HEK293 (cell line): ENCODE measurements around the gene NAPA.

Experiments used
- CTCF ChIA-PET: fragments of 350-600 bp; formaldehyde crosslinking; extraction: SDS; loops from one replicate; lab custom pipeline; 2021; ENCODE audit warnings: antibody characterized with exemption; lab: Yijun Ruan, JAX
- POLR2A ChIA-PET: fragments of 300-600 bp; formaldehyde crosslinking; extraction: SDS; loops from one replicate; lab custom pipeline; 2020; ENCODE audit warnings: antibody characterized with exemption, inconsistent platforms; lab: Yijun Ruan, JAX
- H3K27ac ChIP-seq: fragments of 200-500 bp; sonication (Bioruptor generic); 2 replicates; pipeline ENCODE4 v1.5.1; 2014; ENCODE audit warnings: low read depth, low read length, control low read depth, inconsistent platforms; ENCODE audit errors: extremely low read depth
- H3K36me3 ChIP-seq, 2 experiments: fragments of 200-500 bp in 1 of 2; sonication (Bioruptor generic) in 1 of 2; 1 replicate in 1 of 2; 2 replicates in 1 of 2; pipeline ENCODE4 v1.5.1; 2014 to 2017; ENCODE audit warnings: inconsistent platforms in 2 of 2, low read length in 2 of 2; ENCODE audit not compliant: control insufficient read depth in 2 of 2, insufficient read depth in 1 of 2
- H3K4me1 ChIP-seq: fragments of 200-500 bp; sonication (Bioruptor generic); 2 replicates; pipeline ENCODE4 v1.5.1; 2014; ENCODE audit warnings: mild to moderate bottlenecking, low read length, inconsistent platforms; ENCODE audit not compliant: control insufficient read depth, insufficient read depth
- H3K4me3 ChIP-seq: 2 replicates; pipeline ENCODE4 v1.5.1; 2011; ENCODE audit warnings: low read depth, mild to moderate bottlenecking, control low read depth, low read length, moderate library complexity
- H3K9me3 ChIP-seq: fragments of 200-500 bp; sonication (Bioruptor generic); 2 replicates; pipeline ENCODE4 v1.5.1; 2014; ENCODE audit warnings: low read depth, low read length, inconsistent platforms; ENCODE audit not compliant: control insufficient read depth, insufficient read depth
- GLIS1 ChIP-seq: fragments of 450-650 bp; formaldehyde crosslinking; IDR thresholded peaks from 2 replicates; pipeline ENCODE4 v1.5.1; 2016; ENCODE audit warnings: missing biosample characterization, missing genetic modification characterization
- KLF1 ChIP-seq: fragments of 450-650 bp; formaldehyde crosslinking; IDR thresholded peaks from 2 replicates; pipeline ENCODE4 v1.5.1; 2016; ENCODE audit warnings: missing biosample characterization, missing genetic modification characterization
- KLF8 ChIP-seq: fragments of 450-650 bp; formaldehyde crosslinking; IDR thresholded peaks from 2 replicates; pipeline ENCODE4 v1.5.1; 2016; ENCODE audit warnings: missing biosample characterization, missing genetic modification characterization
- REPIN1 ChIP-seq: fragments of 450-650 bp; formaldehyde crosslinking; IDR thresholded peaks from 2 replicates; pipeline ENCODE4 v1.5.1; 2017; ENCODE audit warnings: missing biosample characterization, missing genetic modification characterization, low read depth
- SP2 ChIP-seq: fragments of 450-650 bp; formaldehyde crosslinking; IDR thresholded peaks from 2 replicates; pipeline ENCODE4 v1.5.1; 2016; ENCODE audit warnings: missing biosample characterization, missing genetic modification characterization
- SP7 ChIP-seq: fragments of 450-650 bp; formaldehyde crosslinking; IDR thresholded peaks from 2 replicates; pipeline ENCODE4 v1.5.1; 2016; ENCODE audit warnings: missing biosample characterization, missing genetic modification characterization
- ZBTB48 ChIP-seq: fragments of 450-650 bp; formaldehyde crosslinking; IDR thresholded peaks from 2 replicates; pipeline ENCODE4 v1.5.1; 2016; ENCODE audit warnings: missing biosample characterization, missing genetic modification characterization
- ZBTB8A ChIP-seq: fragments of 450-650 bp; formaldehyde crosslinking; IDR thresholded peaks from 2 replicates; pipeline ENCODE4 v1.5.1; 2016; ENCODE audit warnings: missing biosample characterization, missing genetic modification characterization
- ZIC2 ChIP-seq: fragments of 450-650 bp; formaldehyde crosslinking; IDR thresholded peaks from 2 replicates; pipeline ENCODE4 v1.5.1; 2016; ENCODE audit warnings: missing biosample characterization, missing genetic modification characterization
- ZNF169 ChIP-seq: fragments of 450-650 bp; formaldehyde crosslinking; IDR thresholded peaks from 2 replicates; pipeline ENCODE4 v1.5.1; 2016; ENCODE audit warnings: missing biosample characterization, missing genetic modification characterization
- ZNF19 ChIP-seq: fragments of 450-650 bp; formaldehyde crosslinking; IDR thresholded peaks from 2 replicates; pipeline ENCODE4; 2016; ENCODE audit warnings: missing biosample characterization, missing genetic modification characterization, low read depth
- ZNF223 ChIP-seq: fragments of 450-650 bp; formaldehyde crosslinking; IDR thresholded peaks from 2 replicates; pipeline ENCODE4 v1.5.1; 2016; ENCODE audit warnings: missing biosample characterization, missing genetic modification characterization
- ZNF292 ChIP-seq: fragments of 450-650 bp; formaldehyde crosslinking; IDR thresholded peaks from 2 replicates; pipeline ENCODE4 v1.5.1; 2016; ENCODE audit warnings: low read depth, missing biosample characterization, missing genetic modification characterization, borderline replicate concordance
- ZNF404 ChIP-seq: fragments of 450-650 bp; formaldehyde crosslinking; IDR thresholded peaks from 2 replicates; pipeline ENCODE4 v1.5.1; 2017; ENCODE audit warnings: missing biosample characterization, missing genetic modification characterization
- ZNF501 ChIP-seq: fragments of 450-650 bp; formaldehyde crosslinking; IDR thresholded peaks from 2 replicates; pipeline ENCODE4 v1.5.1; 2016; ENCODE audit warnings: missing biosample characterization, missing genetic modification characterization
- ZNF623 ChIP-seq: fragments of 450-650 bp; formaldehyde crosslinking; IDR thresholded peaks from 2 replicates; pipeline ENCODE4 v1.5.1; 2016; ENCODE audit warnings: missing biosample characterization, missing genetic modification characterization
- ZNF677 ChIP-seq: fragments of 450-650 bp; IDR thresholded peaks from 2 replicates; pipeline ENCODE4 v1.5.0; 2018; ENCODE audit warnings: missing biosample characterization, mild to moderate bottlenecking, missing genetic modification characterization, moderate library complexity
- TF ChIP-seq, protein P1 (sequence below): fragments of 450-650 bp; formaldehyde crosslinking; conservative IDR thresholded peaks from 2 replicates; pipeline ENCODE4 v1.5.1; 2016; ENCODE audit warnings: low read depth, missing biosample characterization, missing genetic modification characterization
- TF ChIP-seq, protein P2 (sequence below): fragments of 450-650 bp; formaldehyde crosslinking; IDR thresholded peaks from 2 replicates; pipeline ENCODE4 v1.5.1; 2016; ENCODE audit warnings: missing biosample characterization, missing genetic modification characterization
- TF ChIP-seq, protein P3 (sequence below): fragments of 450-650 bp; formaldehyde crosslinking; IDR thresholded peaks from 2 replicates; pipeline ENCODE4 v1.5.1; 2016; ENCODE audit warnings: missing biosample characterization, missing genetic modification characterization
- TF ChIP-seq, protein P4 (sequence below): fragments of 450-650 bp; formaldehyde crosslinking; IDR thresholded peaks from 2 replicates; pipeline ENCODE4 v1.5.1; 2016; ENCODE audit warnings: missing biosample characterization, missing genetic modification characterization
- TF ChIP-seq, protein P5 (sequence below): fragments of 450-650 bp; formaldehyde crosslinking; optimal IDR thresholded peaks from 2 replicates; pipeline ENCODE3; 2016; ENCODE audit warnings: missing biosample characterization, mild to moderate bottlenecking, missing genetic modification characterization
- TF ChIP-seq, protein P6 (sequence below): fragments of 450-650 bp; formaldehyde crosslinking; IDR thresholded peaks from 2 replicates; pipeline ENCODE4 v1.5.1; 2016; ENCODE audit warnings: missing biosample characterization, missing genetic modification characterization

The NAPA gene

DNA sequence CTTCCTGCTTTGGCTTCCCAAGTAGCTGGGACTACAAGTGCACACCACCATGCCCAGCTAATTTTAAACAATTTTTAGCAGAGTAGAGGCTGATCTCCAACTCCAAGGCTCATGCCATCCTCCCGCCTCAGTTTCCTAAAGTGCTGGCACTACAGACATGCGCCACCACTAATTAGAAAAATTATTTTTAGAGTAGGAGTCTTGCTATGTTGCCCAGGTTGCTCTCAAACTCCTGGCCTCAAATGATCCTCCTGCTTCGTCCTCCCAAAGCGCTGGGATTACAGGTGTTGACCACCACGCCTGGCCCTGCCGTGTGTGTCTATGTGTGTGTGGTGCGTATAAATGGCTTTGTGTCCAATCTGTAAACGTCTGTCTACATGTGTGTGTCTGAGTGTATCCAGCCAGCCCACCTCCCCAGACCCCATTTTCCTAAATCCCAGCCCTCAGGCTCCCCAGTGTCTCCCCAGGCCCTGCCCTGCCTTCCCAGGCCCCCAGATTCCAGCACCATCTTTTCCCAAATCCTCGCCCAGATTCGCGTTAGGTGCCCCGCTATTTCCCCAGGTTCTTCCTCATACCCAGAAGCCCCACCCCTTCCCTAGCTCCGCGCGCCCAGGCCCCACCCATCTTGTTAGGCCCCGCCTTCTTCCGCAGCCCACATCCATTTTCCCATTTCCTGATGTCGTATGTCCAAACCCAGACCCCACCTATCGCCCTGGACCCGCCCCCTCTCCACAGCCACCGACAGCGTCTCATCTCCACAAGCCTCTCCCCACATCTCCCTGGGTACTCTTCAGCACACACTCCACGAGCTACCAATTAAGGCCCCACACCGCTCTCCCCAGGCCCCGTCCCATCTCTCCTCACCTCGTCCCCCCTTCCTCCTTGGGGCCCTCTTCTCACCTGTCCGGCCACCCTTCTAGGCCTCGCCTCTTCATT lies 68.1 kb downstream of the NAPA start (continued):
- TF ChIP-seq ZNF169 (tag by site-specific recombination) (no peak), ZNF292 (no peak), ZNF623 (tag by site-specific recombination) (no peak), ZNF19 (no peak), ZBTB48 (no peak), ZNF404 (tag by site-specific recombination) (no peak), REPIN1 (tag by site-specific recombination) (no peak)
- TF ChIP-seq, protein P1, sequence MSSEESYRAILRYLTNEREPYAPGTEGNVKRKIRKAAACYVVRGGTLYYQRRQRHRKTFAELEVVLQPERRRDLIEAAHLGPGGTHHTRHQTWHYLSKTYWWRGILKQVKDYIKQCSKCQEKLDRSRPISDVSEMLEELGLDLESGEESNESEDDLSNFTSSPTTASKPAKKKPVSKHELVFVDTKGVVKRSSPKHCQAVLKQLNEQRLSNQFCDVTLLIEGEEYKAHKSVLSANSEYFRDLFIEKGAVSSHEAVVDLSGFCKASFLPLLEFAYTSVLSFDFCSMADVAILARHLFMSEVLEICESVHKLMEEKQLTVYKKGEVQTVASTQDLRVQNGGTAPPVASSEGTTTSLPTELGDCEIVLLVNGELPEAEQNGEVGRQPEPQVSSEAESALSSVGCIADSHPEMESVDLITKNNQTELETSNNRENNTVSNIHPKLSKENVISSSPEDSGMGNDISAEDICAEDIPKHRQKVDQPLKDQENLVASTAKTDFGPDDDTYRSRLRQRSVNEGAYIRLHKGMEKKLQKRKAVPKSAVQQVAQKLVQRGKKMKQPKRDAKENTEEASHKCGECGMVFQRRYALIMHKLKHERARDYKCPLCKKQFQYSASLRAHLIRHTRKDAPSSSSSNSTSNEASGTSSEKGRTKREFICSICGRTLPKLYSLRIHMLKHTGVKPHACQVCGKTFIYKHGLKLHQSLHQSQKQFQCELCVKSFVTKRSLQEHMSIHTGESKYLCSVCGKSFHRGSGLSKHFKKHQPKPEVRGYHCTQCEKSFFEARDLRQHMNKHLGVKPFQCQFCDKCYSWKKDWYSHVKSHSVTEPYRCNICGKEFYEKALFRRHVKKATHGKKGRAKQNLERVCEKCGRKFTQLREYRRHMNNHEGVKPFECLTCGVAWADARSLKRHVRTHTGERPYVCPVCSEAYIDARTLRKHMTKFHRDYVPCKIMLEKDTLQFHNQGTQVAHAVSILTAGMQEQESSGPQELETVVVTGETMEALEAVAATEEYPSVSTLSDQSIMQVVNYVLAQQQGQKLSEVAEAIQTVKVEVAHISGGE (tag by site-specific recombination): no peak

DNA sequence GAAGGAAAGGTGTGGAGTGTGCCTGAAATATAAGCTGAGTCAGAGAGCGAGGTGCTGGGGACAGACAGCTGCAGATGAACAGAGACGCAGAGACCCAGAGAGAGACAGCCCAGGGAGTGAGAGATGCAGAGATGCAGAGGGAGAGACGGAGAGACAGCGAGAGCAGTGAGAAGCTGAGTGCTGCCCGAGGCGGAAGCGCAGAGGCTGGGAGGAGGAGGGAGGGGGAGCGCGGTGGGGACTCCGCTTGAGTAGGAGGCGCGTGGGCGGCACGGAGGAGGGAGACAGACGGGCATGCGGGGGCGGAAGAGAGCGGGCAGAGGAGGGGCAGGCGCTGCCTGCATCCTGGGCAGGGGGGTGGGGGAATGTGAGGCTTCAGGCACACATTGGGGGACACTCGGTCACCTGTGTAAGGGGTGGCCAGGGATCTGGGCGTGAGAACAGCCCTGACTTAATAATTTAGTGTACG lies 68.9 kb downstream of the NAPA start:
- CTCF ChIA-PET: interaction anchor here (0.6 to 1.1 kb wide), 6 partner anchors 9 to 1049 kb away, joined by 3 to 6 read pairs (median 4); no protein-coding TSS in a partner anchor
- no peak overlapping the region for H3K27ac ChIP-seq
- no peaks in the 10 kb centered on the region for H3K36me3 ChIP-seq
- POLR2A ChIA-PET: interaction anchor here (0.9 to 1.0 kb wide), 3 partner anchors 18 to 97 kb away, joined by 3 read pairs; partner anchors contain the start of genes DHX34 and KPTN
- peaks cover 4% of the 10 kb centered on the region; the same call in 1 of the 2 replicates for H3K4me1 ChIP-seq
- H3K9me3 ChIP-seq: no peaks in the 10 kb centered on the region
- H3K4me3 ChIP-seq: no peak overlapping the region
- TF ChIP-seq KLF1 (tag by site-specific recombination) (peak; percentile 51; the same call in 1 of the 2 replicates), SP7 (tag by site-specific recombination) (peak; percentile 6; the same call in 1 of the 2 replicates), ZNF677 (no peak), KLF8 (tag by site-specific recombination) (peak; percentile 50; the same call in 1 of the 2 replicates), ZNF501 (tag by site-specific recombination) (0 out of 2 replicates have a peak, but pooled peaks have one; percentile 8), ZNF223 (peak; percentile 86; the same call in 1 of the 2 replicates), SP2 (tag by site-specific recombination) (peak; percentile 84), ZBTB8A (tag by site-specific recombination) (peak; percentile 24; the same call in 1 of the 2 replicates), ZIC2 (tag by site-specific recombination) (peak; percentile 41; the same call in 1 of the 2 replicates), GLIS1 (tag by site-specific recombination) (0 out of 2 replicates have a peak, but pooled peaks have one; percentile 3)
- TF ChIP-seq, protein P2, sequence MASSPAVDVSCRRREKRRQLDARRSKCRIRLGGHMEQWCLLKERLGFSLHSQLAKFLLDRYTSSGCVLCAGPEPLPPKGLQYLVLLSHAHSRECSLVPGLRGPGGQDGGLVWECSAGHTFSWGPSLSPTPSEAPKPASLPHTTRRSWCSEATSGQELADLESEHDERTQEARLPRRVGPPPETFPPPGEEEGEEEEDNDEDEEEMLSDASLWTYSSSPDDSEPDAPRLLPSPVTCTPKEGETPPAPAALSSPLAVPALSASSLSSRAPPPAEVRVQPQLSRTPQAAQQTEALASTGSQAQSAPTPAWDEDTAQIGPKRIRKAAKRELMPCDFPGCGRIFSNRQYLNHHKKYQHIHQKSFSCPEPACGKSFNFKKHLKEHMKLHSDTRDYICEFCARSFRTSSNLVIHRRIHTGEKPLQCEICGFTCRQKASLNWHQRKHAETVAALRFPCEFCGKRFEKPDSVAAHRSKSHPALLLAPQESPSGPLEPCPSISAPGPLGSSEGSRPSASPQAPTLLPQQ (tag by site-specific recombination): no peak; the same call in none of the 2 replicates
- TF ChIP-seq, protein P3, sequence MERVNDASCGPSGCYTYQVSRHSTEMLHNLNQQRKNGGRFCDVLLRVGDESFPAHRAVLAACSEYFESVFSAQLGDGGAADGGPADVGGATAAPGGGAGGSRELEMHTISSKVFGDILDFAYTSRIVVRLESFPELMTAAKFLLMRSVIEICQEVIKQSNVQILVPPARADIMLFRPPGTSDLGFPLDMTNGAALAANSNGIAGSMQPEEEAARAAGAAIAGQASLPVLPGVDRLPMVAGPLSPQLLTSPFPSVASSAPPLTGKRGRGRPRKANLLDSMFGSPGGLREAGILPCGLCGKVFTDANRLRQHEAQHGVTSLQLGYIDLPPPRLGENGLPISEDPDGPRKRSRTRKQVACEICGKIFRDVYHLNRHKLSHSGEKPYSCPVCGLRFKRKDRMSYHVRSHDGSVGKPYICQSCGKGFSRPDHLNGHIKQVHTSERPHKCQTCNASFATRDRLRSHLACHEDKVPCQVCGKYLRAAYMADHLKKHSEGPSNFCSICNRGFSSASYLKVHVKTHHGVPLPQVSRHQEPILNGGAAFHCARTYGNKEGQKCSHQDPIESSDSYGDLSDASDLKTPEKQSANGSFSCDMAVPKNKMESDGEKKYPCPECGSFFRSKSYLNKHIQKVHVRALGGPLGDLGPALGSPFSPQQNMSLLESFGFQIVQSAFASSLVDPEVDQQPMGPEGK (tag by site-specific recombination): peak; percentile 87
- TF ChIP-seq, protein P4, sequence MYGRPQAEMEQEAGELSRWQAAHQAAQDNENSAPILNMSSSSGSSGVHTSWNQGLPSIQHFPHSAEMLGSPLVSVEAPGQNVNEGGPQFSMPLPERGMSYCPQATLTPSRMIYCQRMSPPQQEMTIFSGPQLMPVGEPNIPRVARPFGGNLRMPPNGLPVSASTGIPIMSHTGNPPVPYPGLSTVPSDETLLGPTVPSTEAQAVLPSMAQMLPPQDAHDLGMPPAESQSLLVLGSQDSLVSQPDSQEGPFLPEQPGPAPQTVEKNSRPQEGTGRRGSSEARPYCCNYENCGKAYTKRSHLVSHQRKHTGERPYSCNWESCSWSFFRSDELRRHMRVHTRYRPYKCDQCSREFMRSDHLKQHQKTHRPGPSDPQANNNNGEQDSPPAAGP (tag by site-specific recombination): peak; percentile 56
- TF ChIP-seq, protein P5, sequence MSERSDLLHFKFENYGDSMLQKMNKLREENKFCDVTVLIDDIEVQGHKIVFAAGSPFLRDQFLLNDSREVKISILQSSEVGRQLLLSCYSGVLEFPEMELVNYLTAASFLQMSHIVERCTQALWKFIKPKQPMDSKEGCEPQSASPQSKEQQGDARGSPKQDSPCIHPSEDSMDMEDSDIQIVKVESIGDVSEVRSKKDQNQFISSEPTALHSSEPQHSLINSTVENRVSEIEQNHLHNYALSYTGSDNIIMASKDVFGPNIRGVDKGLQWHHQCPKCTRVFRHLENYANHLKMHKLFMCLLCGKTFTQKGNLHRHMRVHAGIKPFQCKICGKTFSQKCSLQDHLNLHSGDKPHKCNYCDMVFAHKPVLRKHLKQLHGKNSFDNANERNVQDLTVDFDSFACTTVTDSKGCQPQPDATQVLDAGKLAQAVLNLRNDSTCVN (tag by site-specific recombination): peak; percentile 54
- TF ChIP-seq, protein P6, sequence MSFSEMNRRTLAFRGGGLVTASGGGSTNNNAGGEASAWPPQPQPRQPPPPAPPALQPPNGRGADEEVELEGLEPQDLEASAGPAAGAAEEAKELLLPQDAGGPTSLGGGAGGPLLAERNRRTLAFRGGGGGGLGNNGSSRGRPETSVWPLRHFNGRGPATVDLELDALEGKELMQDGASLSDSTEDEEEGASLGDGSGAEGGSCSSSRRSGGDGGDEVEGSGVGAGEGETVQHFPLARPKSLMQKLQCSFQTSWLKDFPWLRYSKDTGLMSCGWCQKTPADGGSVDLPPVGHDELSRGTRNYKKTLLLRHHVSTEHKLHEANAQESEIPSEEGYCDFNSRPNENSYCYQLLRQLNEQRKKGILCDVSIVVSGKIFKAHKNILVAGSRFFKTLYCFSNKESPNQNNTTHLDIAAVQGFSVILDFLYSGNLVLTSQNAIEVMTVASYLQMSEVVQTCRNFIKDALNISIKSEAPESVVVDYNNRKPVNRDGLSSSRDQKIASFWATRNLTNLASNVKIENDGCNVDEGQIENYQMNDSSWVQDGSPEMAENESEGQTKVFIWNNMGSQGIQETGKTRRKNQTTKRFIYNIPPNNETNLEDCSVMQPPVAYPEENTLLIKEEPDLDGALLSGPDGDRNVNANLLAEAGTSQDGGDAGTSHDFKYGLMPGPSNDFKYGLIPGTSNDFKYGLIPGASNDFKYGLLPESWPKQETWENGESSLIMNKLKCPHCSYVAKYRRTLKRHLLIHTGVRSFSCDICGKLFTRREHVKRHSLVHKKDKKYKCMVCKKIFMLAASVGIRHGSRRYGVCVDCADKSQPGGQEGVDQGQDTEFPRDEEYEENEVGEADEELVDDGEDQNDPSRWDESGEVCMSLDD (tag by site-specific recombination): 0 out of 2 replicates have a peak, but pooled peaks have one; percentile 35
